ENCODE results near the gene CCT2.

CCT2 gene

DNA sequence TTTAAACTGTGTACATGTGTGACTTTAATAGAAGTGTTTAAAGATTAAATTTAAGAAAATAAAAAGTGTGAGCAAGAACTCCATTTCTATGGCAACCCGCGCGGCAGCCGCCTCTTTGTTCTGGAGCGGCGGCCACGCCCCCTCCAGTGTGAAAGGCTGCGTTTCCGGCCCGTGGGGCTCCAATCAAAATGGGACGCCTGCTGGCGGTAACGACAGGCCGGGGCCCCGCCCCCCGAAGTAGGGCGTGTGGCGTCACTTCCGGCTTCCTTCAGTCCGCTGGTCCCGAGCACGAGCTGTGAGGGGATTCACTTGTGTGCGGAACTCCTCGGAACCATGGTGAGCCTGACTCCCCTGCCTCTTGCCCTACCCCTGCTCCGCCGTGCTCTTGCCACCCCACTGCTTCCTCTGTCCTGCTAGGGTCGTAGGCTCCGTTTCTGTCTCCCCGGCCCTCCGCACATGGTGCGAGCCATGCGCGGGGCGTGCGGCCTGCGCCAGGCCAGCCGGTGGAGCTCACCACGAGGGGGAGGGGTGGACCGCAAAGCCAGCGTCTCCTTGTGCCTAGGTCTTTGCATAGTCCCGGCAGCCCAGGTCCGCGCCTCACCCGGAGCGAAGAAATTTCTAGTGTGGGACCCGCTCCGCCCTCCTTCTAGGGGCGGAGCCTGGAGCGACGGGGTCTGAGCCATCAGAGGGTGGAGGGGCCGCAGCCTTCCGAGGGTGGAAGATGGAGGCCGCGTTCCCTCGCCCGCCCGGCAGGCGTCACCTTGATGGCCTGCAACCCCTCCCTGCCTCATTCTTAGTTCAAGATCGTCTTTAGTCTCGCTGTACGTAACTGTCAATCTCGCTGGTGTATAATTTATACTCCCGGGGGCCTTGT lies at the start of gene CCT2:
Gene CCT2 (plus strand): TSS at position 271 of the 874 bp plus-strand sequence. CDS start 63 bp downstream, at position 334.
- peak; percentile 98 for DNase-seq

GRCh38 chr12:69540987-69541386 lies 44.3 kb upstream of the CCT2 start:
- DNase-seq, result no peak

DNA sequence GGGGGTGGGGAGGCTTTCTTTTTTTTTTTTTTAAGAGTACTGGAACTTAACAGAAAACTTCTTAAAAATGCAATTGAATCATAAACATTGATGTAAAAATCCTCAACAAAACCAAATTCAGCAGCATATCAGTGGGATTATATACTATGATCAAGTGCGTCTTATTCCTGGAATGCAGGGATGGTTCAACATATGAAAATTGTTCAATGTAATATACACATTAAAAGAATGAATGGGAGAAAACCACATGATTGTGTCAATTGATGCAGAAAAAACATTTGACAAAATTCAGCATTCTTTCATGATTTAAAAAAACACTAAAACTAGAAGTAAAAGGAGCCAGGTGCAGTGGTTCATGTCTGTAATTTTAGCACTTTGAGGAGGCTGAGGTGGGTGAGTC lies 41.2 kb upstream of the CCT2 start:
- DNase-seq, result no peak

DNA sequence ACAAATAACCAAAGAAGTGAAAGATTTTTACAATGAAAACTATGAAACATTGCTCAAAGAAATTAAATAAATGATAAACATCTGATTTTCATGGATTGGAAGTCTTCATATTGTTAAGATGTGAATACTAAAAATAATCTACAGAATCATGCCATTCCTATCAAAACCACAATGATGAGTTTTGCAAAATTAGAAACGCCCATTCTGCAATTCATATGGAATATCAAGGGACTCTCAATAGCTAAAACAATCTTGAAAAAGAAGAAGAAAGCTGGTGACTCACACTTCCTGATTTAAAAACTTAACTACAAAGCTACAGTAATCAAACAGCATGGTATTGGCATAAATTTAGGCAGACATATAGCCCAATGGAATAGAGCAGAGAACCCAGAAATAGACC lies 40.2 kb upstream of the CCT2 start:
- DNase-seq, result no peak

DNA sequence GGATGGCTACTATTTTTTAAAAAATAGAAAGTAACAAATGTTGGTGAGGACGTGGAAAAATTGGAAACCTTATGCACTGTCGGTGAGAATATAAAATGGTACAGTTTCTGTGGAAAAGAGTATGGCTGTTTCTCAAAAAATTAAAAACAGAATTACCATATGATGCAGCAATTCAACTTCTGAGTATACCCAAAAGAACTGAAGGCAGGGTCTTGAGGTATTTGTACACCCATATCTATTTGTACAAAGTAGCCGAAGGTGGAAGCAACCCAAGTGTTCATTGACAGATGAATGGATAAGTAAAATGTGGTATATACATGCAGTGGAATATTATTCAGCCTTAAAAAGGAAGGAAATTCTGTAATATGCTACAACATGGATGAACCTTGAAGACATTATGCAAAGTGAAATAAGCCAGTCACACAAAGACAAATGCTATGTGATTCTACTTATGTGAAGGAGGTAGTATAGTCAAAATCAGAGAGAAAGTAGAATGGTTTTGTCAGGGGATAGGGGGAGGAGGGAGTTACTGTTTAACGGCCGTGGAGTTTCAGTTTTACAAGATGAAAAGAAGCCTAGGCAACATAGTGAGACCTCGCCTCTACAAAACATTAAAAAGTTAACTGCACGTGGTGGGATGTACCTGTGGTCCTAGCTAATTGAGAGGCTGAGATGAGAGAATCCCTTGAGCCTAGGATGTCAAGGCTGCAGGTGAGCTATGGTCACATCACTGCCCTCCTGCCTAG lies 38.4 kb upstream of the CCT2 start:
- no peak for DNase-seq

- DNase-seq, result no peak
Observed at GRCh38 chr12:69548687-69549086, 36.6 kb upstream of the CCT2 start.

GRCh38 chr12:69550569-69551350 lies 34.5 kb upstream of the CCT2 start:
- DNase-seq, result no peak

DNA sequence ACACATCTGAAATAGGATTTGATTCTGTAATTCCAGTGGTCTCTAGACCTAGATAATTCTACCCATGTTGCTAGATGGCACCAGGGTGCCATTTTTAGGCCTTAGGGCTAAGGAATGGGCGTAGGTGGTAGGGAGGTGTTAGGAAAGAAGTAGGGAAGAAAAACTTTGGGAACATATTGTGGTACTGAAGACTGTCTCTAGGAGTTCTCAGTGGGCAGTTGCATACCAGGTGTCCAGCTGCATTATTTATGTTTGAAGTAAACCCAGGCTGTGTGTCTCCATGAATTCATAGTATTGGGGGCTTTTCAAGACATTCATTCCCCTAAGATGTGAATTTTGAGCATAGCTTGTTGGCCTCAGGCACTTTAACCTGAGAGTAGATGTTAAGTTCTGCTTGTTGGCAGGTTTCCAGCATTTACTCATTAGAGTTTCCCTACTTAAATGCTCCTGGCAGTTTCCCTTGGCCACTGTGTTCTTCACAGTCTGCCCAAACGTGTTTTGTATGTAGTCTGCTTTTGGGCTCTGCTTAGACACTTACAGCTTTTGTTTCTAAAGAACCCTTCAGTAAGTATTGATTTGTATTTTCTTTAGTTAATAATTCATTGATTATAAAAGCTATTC lies 31.5 kb upstream of the CCT2 start:
- peak; percentile 50 for DNase-seq

GRCh38 chr12:69555461-69555860 lies 29.8 kb upstream of the CCT2 start:
- no peak for DNase-seq

GRCh38 chr12:69556383-69556782 lies 28.9 kb upstream of the CCT2 start:
- DNase-seq, result no peak

GRCh38 chr12:69563166-69563762 lies 22.0 kb upstream of the CCT2 start:
- no peak for DNase-seq

- no peak for DNase-seq
Observed at GRCh38 chr12:69566603-69567002, 18.7 kb upstream of the CCT2 start.

- DNase-seq, result no peak
Observed at GRCh38 chr12:69569236-69569635, 16.0 kb upstream of the CCT2 start.

- DNase-seq, result no peak
Observed at GRCh38 chr12:69570000-69570516, 15.2 kb upstream of the CCT2 start.

GRCh38 chr12:69570545-69571399 lies 14.5 kb upstream of the CCT2 start:
- peak; percentile 65 for DNase-seq

DNA sequence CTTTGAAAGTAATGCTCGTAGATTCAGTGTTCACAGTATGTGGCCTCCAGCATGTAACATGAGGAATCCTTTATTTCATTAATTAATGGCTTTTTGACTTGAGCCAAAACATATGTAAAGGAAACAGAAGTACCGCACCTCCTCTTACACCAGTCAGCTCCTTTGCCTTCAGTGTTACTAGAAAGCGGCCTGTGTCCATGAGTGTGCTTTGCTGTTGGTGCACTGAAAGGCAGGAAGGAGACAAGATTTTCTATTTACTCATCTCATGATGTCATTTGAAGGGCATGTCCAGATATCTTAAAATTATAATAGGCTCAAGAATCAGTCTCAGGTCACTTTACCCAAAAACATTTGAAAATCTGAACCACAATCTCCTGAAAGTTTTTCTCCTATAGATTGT lies 9.9 kb upstream of the CCT2 start:
- DNase-seq, result no peak

DNA sequence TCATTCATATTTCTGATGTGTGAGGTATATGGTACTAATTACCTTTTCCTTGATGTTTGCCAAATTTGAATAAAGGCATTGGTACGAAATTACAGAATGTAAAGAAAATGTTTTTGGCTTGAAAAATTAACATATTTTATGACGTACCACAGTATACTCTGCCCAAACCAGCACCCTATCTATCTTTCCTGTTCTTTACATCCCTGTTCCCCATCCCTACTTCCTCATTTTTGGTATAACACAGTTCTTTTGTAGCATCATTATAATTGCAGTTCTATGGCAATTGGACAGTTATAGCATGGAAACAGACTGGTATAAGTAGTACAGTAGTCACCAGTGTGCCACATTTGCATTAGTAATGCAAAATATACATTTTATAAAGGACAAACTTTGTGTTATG lies 7.0 kb upstream of the CCT2 start:
- DNase-seq, result no peak

- DNase-seq, result no peak
Observed at GRCh38 chr12:69579029-69579428, 6.2 kb upstream of the CCT2 start.

GRCh38 chr12:69580074-69580473 lies 5.2 kb upstream of the CCT2 start:
- DNase-seq, result no peak

- DNase-seq, result peak; percentile 45
Observed at GRCh38 chr12:69583203-69583602, 2.1 kb upstream of the CCT2 start.

GRCh38 chr12:69588527-69588926 lies 3.3 kb downstream of the CCT2 start:
- no peak for DNase-seq

Measured in NCI-H345 (cell line).